B cell (primary cell): ENCODE data around the gene CRYBG2. TPM values are rescaled to one million over a fixed set of nuclear protein-coding genes. Genes with fewer than 3 reads are reported as not detected.

Experiments
- ATAC-seq: fragments of 200-7000 bp; cut with Tn5 transposase; one replicate; pipeline ENCODE4 v1.10.0; 2021; ENCODE audit warnings: low read depth, mild to moderate bottlenecking, moderate number of reproducible peaks, moderate library complexity
- CTCF ChIA-PET: fragments of 350-600 bp; sonication (Branson Sonifier 250); formaldehyde crosslinking; loops from one replicate; lab custom pipeline; 2021; ENCODE audit warnings: antibody characterized with exemption, inconsistent platforms; lab: Charles Lee
- POLR2A ChIA-PET: fragments of 350-600 bp; sonication (Branson Sonifier 250); formaldehyde crosslinking; loops from one replicate; lab custom pipeline; 2021; ENCODE audit warnings: antibody characterized with exemption; lab: Charles Lee
- DNase-seq: peaks from one replicate; pipeline ENCODE4 v3.0.0; 2013
- H2AFZ ChIP-seq: 2 replicates; pipeline ENCODE4 v1.6.1; 2012; ENCODE audit warnings: mild to moderate bottlenecking, low read depth, low read length; ENCODE audit not compliant: insufficient read depth, poor library complexity, severe bottlenecking
- H3K27ac ChIP-seq, 2 donors: 1 replicate in 1 of 2; 2 replicates in 1 of 2; pipeline ENCODE4 v1.5.1; 2012 to 2013; ENCODE audit warnings: low read length in 2 of 2, mild to moderate bottlenecking in 2 of 2, moderate library complexity in 1 of 2
- H3K27me3 ChIP-seq, 4 experiments: fragments of 200-600 bp in 1 of 4; sonication (generic) in 1 of 4; replicated peaks in 1 of 4; 1 replicate in 2 of 4; 2 replicates in 2 of 4; pipeline versions ENCODE4 v1.6.1 to v1.7.0; 2013 to 2016; ENCODE audit warnings: low read length in 3 of 4, mild to moderate bottlenecking in 2 of 4, mixed read lengths in 1 of 4, moderate library complexity in 1 of 4; ENCODE audit not compliant: insufficient read depth in 4 of 4, control insufficient read depth in 3 of 4; ENCODE audit errors: control extremely low read depth in 1 of 4
- H3K36me3 ChIP-seq, 2 experiments: replicated peaks in 1 of 2; 1 replicate in 1 of 2; 2 replicates in 1 of 2; pipeline versions ENCODE4 v1.6.1 to v1.7.1; 2013; ENCODE audit warnings: low read length in 1 of 2; ENCODE audit not compliant: insufficient read depth in 2 of 2, control insufficient read depth in 1 of 2; ENCODE audit errors: control extremely low read depth in 1 of 2, extremely low read depth in 1 of 2
- H3K4me1 ChIP-seq, 2 donors: fragments of 200-600 bp in 1 of 2; sonication (generic) in 1 of 2; 1 replicate in 1 of 2; 2 replicates in 1 of 2; pipeline versions ENCODE4 v1.5.1 to v1.6.1; 2013 to 2017; ENCODE audit warnings: low read length in 2 of 2; ENCODE audit not compliant: control insufficient read depth in 2 of 2, insufficient read depth in 2 of 2
- H3K4me2 ChIP-seq: replicated peaks from 2 replicates; pipeline ENCODE3; 2012; ENCODE audit warnings: mild to moderate bottlenecking, low read depth, low read length; ENCODE audit not compliant: poor library complexity, severe bottlenecking
- H3K4me3 ChIP-seq, 5 experiments: fragments of 200-600 bp in 1 of 5; sonication (generic) in 1 of 5; 1 replicate in 3 of 5; 2 replicates in 2 of 5; pipeline versions ENCODE4 v1.5.1 to v1.7.0; 2011 to 2016; ENCODE audit warnings: low read length in 4 of 5, mild to moderate bottlenecking in 4 of 5, low read depth in 2 of 5, control low read depth in 1 of 5, moderate library complexity in 1 of 5; ENCODE audit not compliant: insufficient read depth in 1 of 5; ENCODE audit errors: control extremely low read depth in 1 of 5, extremely low read depth in 1 of 5
- H3K79me2 ChIP-seq: fragments of 200-600 bp; sonication (generic); one replicate; pipeline ENCODE4 v1.6.0; 2016; ENCODE audit warnings: low read length; ENCODE audit not compliant: control insufficient read depth, insufficient read depth
- H3K9ac ChIP-seq: fragments of 200-600 bp; sonication (generic); 2 replicates; pipeline ENCODE4 v1.6.1; 2017; ENCODE audit warnings: mild to moderate bottlenecking, low read length, moderate library complexity
- H3K9me3 ChIP-seq, 3 donors: one replicate each; pipeline versions ENCODE4 v1.6.1 to v1.7.1; 2013; ENCODE audit warnings: low read length in 2 of 3; ENCODE audit not compliant: control insufficient read depth in 2 of 3, insufficient read depth in 1 of 3; ENCODE audit errors: control extremely low read depth in 1 of 3
- H4K20me1 ChIP-seq: 2 replicates; pipeline ENCODE4 v1.6.0; 2012; ENCODE audit warnings: mild to moderate bottlenecking, low read length; ENCODE audit not compliant: insufficient read depth, control insufficient read depth, poor library complexity, severe bottlenecking
- H3K27ac Mint-ChIP-seq: one replicate; pipeline ENCODE4 v1.8.0; 2021; ENCODE audit warnings: mixed read lengths
- H3K27me3 Mint-ChIP-seq: one replicate; pipeline ENCODE4 v1.8.0; 2021; ENCODE audit warnings: mixed read lengths
- H3K4me1 Mint-ChIP-seq: one replicate; pipeline ENCODE4 v1.8.0; 2021; ENCODE audit warnings: mixed read lengths
- H3K4me3 Mint-ChIP-seq: one replicate; pipeline ENCODE4 v1.8.0; 2021; ENCODE audit warnings: mixed read lengths
- H3K9me3 Mint-ChIP-seq: one replicate; pipeline ENCODE4 v1.8.0; 2022; ENCODE audit warnings: mixed read lengths; ENCODE audit not compliant: insufficient read depth
- CTCF ChIP-seq: fragments of 200-600 bp; IDR thresholded peaks from one replicate; pipeline ENCODE4 v1.8.0; 2022; ENCODE audit warnings: antibody characterized with exemption, mild to moderate bottlenecking
- EZH2 ChIP-seq: IDR thresholded peaks from 2 replicates; pipeline ENCODE4 v1.6.1; 2012; ENCODE audit warnings: borderline replicate concordance, low read depth, mild to moderate bottlenecking, moderate library complexity, low read length; ENCODE audit not compliant: insufficient read depth, poor library complexity, severe bottlenecking
- WGBS: methylation state at CpG from one replicate; pipeline ENCODE4 v1.1.5; 2013; ENCODE audit warnings: missing lambda C conversion rate; ENCODE audit not compliant: insufficient coverage; 5-methylcytosine and 5-hydroxymethylcytosine counted together
- intact Hi-C: fragments of 100-400 bp; cut with micrococcal nuclease; formaldehyde crosslinking; loops from one replicate; pipeline ENCODE4 v1.10.0; 2022
- polyA plus RNA-seq: library from polyadenylated mRNA; depleted of rRNA; stranded (reverse); fragments of >200 nt; gene quantifications from 2 replicates; pipeline ENCODE4 v1.2.3, GENCODE V29; 2012
- total RNA-seq, 2 donors: library from RNA; stranded (reverse); fragments of 120-200 nt in 1 of 2; gene quantifications; 1 replicate in 1 of 2; 2 replicates in 1 of 2; pipeline versions ENCODE4 v1.2.3 to v1.2.4, GENCODE V29; 2013 to 2022

Gene CRYBG2
- total and polyA plus RNA-seq, 2 donors (not counting 1 experiment from before 2014, with no cell fraction given) = 3.3 to 5.3 TPM

GRCh38 chr1:26403656-26404055 lies 49.7 kb upstream of the CRYBG2 start:
- no peak overlapping the region for H2AFZ ChIP-seq
- intact Hi-C loops = no loop called here
- H3K27ac ChIP-seq = no peak overlapping the region
- Mint-ChIP-seq H3K27ac (no peak overlapping the region), H3K27me3 (peaks cover 43% of the 10 kb centered on the region), H3K4me3 (no peak overlapping the region), H3K4me1 (peaks cover 2% of the 10 kb centered on the region), H3K9me3 (no peaks in the 10 kb centered on the region)
- ATAC-seq (no peak), DNase-seq (no peak)
- H3K27me3 ChIP-seq = peaks cover 0 to 7% (median under 1%) of the 10 kb centered on the region in 4 experiments
- no peak overlapping the region for H3K9ac ChIP-seq
- H4K20me1 ChIP-seq = no peaks in the 10 kb centered on the region
- CTCF ChIA-PET = interaction anchor here (1.3 to 4.5 kb wide), 2 partner anchors 13 to 170 kb away, joined by 3 to 35 read pairs; partner anchors contain the start of gene CEP85
- POLR2A ChIA-PET = no interaction called here
- no peaks in the 10 kb centered on the region for H3K36me3 ChIP-seq
- no peak overlapping the region for H3K4me3 ChIP-seq
- H3K4me1 ChIP-seq = peaks cover 2% of the 10 kb centered on the region in 2 donors
- no peaks in the 10 kb centered on the region for H3K79me2 ChIP-seq
- H3K9me3 ChIP-seq = peaks cover 0 to 9% (median 0%) of the 10 kb centered on the region in 3 donors
- WGBS = 39% methylated on average over 3 of the region's 4 CpGs
- H3K4me2 ChIP-seq = no peak overlapping the region
- TF ChIP-seq CTCF = no peak
- no peak for TF ChIP-seq EZH2

- H3K4me3 ChIP-seq = no peak overlapping the region
- H3K9ac ChIP-seq = no peak overlapping the region
- H3K79me2 ChIP-seq = no peaks in the 10 kb centered on the region
- ChIA-PET POLR2A (no interaction called here), CTCF (interaction anchor here (0.9 to 1.4 kb wide), 3 partner anchors 15 to 38 kb away, joined by 3 to 4 read pairs (median 3); no protein-coding TSS in a partner anchor)
- no peak for ATAC-seq
- no peaks in the 10 kb centered on the region for H3K4me1 Mint-ChIP-seq
- no peak overlapping the region for H2AFZ ChIP-seq
- H3K36me3 ChIP-seq = no peaks in the 10 kb centered on the region
- H3K9me3 Mint-ChIP-seq = no peaks in the 10 kb centered on the region
- peaks cover 35% of the 10 kb centered on the region for H3K27me3 Mint-ChIP-seq
- intact Hi-C loops = no loop called here
- no peak overlapping the region for H3K4me3 Mint-ChIP-seq
- H3K27ac ChIP-seq = no peak overlapping the region
- H3K4me1 ChIP-seq = no peaks in the 10 kb centered on the region
- TF ChIP-seq EZH2 = no peak
- no peaks in the 10 kb centered on the region for H3K27me3 ChIP-seq
- 87% methylated on average over 3 of the region's 3 CpGs for WGBS
- no peak for DNase-seq
- no peaks in the 10 kb centered on the region for H4K20me1 ChIP-seq
- H3K9me3 ChIP-seq = no peaks in the 10 kb centered on the region
- no peak overlapping the region for H3K4me2 ChIP-seq
- no peak overlapping the region for H3K27ac Mint-ChIP-seq
These were observed 48.0 kb upstream of the CRYBG2 start for GRCh38 chr1:26401891-26402290.
